HG03097 (cell line): ENCODE data around the gene NID2.

Experiments used
- ATAC-seq: cut with Tn5 transposase; IDR thresholded peaks from one replicate; pipeline ENCODE4 v1.9.1; 2021; ENCODE audit not compliant: unreplicated experiment, low FRiP score

NID2 gene

GRCh38 chr14:52068615-52069306 lies at the start of gene NID2:
Gene NID2, minus strand, starts transcription at chr14:52069059. Its CDS starts 65 bp downstream, at chr14:52068994.
- ATAC-seq: no peak

GRCh38 chr14:52117111-52117832 lies 48.4 kb upstream of the NID2 start:
- no peak for ATAC-seq

GRCh38 chr14:52115286-52115685 lies 46.4 kb upstream of the NID2 start:
- ATAC-seq: no peak

GRCh38 chr14:52112336-52113018 lies 43.6 kb upstream of the NID2 start:
- ATAC-seq: no peak

- ATAC-seq: no peak
Measured at GRCh38 chr14:52111583-52111982, 42.7 kb upstream of the NID2 start.

- ATAC-seq: no peak
Measured at GRCh38 chr14:52110441-52111086, 41.7 kb upstream of the NID2 start.

- no peak for ATAC-seq
Measured at GRCh38 chr14:52108823-52109222, 40.0 kb upstream of the NID2 start.

- ATAC-seq: no peak
Measured at GRCh38 chr14:52106840-52107239, 38.0 kb upstream of the NID2 start.

- no peak for ATAC-seq
Measured at GRCh38 chr14:52103416-52103815, 34.6 kb upstream of the NID2 start.

- ATAC-seq: no peak
Measured at GRCh38 chr14:52095794-52096193, 26.9 kb upstream of the NID2 start.

- no peak for ATAC-seq
Measured at GRCh38 chr14:52095336-52095735, 26.5 kb upstream of the NID2 start.

GRCh38 chr14:52094546-52095271 lies 25.9 kb upstream of the NID2 start:
- no peak for ATAC-seq

GRCh38 chr14:52091928-52092327 lies 23.1 kb upstream of the NID2 start:
- no peak for ATAC-seq

GRCh38 chr14:52090936-52091335 lies 22.1 kb upstream of the NID2 start:
- ATAC-seq: no peak

GRCh38 chr14:52089218-52089617 lies 20.4 kb upstream of the NID2 start:
- no peak for ATAC-seq

- ATAC-seq: no peak
Measured at GRCh38 chr14:52086711-52087110, 17.9 kb upstream of the NID2 start.

GRCh38 chr14:52082903-52083302 lies 14.0 kb upstream of the NID2 start:
- ATAC-seq: no peak

GRCh38 chr14:52081964-52082363 lies 13.1 kb upstream of the NID2 start:
- ATAC-seq: no peak

- ATAC-seq: no peak
Measured at GRCh38 chr14:52080808-52081755, 12.2 kb upstream of the NID2 start.
